Activated CD8-positive, alpha-beta memory T cell treated with anti-CD3 and anti-CD28 coated beads for 1 hour (primary cell): ENCODE data around the gene TUBAL3.
"Not testable (repeated sequence)": the region's sequence is repeated elsewhere in the genome, so short reads cannot be mapped to it uniquely, and the experiment has no call there.

ENCODE experiments used
- DNase-seq, 2 donors: peaks; one replicate each; pipeline ENCODE4 v3.0.0-alpha.2; 2020; ENCODE audit warnings: low read depth in 1 of 2; ENCODE audit errors: extremely low read depth in 1 of 2

TUBAL3 gene

GRCh38 chr10:5424751-5425150 lies 20.1 kb upstream of the TUBAL3 start:
- no peak for DNase-seq

- no peak for DNase-seq
Measured at GRCh38 chr10:5423771-5424170, 19.1 kb upstream of the TUBAL3 start.

- no peak for DNase-seq
Measured at GRCh38 chr10:5419466-5420094, 15.0 kb upstream of the TUBAL3 start.

DNA sequence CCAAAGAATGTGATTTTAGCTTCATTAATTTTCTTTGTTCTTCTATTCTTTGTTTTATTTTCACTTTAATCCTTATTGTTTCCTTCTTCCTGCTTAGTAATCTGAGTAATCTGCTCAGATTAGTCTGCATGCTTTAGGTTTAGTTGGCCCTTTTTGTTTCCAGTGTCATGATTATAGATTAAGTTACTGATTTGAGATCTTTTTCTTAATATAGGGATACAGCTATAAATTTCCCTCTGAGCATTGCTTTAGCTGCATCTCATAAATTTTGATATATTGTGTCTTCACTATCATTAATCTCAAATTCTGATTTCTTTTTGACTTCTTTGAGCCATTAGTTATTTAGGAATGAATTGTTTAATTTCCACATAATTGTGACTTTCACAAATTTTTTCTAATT lies 14.0 kb upstream of the TUBAL3 start:
- DNase-seq = no peak

GRCh38 chr10:5416981-5417380 lies 12.4 kb upstream of the TUBAL3 start:
- no peak for DNase-seq

DNA sequence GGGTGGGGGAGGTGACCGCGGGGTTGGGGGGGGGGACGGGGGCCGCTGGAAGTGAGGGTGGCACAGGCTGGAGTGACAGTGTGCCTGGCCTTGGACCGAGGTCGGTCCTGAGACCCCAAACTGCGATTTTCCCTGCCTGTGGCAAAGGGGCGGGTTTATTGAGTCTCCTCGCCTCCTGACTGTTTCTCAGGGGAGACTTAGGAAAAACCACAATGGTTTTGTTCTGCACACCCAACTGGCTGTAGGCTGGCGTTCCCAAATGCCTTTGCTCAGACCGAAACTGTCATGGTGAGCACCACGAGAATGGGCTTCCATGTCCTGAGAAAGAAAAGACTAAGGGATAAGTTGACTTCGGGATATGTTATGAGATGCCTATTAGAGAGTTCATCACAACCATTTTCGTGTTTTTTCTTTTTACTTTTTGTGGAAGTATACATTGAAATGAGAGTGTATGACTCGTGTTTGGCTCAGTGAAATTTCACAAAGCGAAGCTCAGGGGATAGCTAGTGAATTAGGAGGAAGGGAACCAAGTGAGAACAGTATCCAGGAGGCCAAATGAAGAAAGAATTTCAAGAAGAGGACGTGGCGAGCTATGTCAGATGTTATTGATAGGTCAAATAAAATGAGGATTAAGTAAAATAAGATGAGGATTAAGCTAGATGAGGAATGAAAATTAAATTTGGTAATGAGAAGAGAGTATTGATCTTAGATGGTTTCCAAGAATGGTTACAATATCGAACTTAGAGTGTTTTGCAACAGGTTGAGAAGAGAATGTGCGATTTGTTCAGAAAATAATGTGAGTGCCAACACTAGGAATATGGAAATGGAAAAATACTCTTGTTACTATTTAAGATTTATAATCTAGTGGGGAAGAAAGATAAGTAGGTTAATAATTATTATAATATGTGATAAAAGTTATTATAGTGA lies 8.6 kb upstream of the TUBAL3 start:
- no peak for DNase-seq

GRCh38 chr10:5412277-5412941 lies 7.8 kb upstream of the TUBAL3 start, which contains the start of gene NET1:
Gene NET1, plus strand, starts transcription at chr10:5412557. Its CDS starts 136 bp downstream, at chr10:5412693.
- DNase-seq = peak in 1 of 2 donors; percentile 41

DNA sequence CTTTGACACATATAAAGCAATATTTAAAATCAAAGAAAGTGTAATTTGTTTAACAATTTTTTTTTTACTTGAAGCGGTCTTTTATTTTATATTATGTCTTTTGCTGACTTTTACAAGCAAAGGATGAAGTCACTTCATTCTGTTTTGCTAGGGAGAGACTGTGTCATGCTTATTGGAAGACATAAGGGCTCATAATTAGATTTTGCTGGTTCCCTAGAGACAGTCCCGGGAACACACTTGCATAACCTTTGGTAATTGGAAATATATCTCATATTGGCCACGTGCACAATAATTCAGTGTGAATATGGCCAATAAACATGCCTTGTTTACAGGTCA lies 7.3 kb upstream of the TUBAL3 start:
- DNase-seq = no peak

DNA sequence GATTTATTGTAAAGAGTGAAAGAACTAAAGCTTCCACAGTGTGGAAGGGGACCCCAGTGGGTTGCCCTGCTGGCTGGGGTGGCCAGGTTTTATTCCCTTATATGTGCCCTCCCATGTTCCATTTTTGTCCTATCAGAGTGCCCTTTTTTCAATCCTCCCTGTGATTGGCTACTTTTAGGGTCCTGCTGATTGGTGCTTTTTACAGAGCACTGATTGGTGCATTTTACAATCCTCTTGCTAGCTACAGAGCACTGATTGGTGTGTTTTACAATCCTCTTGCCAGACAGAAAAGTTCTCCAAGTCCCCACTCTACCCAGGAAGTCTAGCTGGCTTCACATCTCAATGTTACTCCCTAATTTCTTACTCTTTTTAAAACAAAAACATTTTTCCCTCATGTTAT lies 6.2 kb upstream of the TUBAL3 start:
- not testable (repeated sequence) for DNase-seq

DNA sequence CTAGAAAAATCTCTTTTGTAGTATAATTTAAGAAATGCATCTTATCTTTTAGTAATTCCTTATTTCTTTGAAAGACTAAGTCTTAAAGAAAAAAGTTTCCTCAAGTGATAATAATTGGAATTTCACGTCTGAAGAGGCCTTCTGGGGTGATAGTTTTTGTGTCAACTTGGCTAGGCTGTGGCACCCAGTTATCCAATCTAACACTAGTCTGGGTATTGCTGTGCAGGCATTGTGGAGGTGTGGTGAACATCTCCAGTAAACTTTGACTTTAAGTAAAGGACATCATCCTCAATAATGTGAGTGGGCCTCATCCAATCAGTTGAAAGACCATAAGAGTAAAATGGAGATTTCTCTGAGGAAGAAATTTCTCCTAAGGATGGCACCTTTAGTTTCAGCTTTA lies 2.3 kb upstream of the TUBAL3 start:
- DNase-seq = no peak

DNA sequence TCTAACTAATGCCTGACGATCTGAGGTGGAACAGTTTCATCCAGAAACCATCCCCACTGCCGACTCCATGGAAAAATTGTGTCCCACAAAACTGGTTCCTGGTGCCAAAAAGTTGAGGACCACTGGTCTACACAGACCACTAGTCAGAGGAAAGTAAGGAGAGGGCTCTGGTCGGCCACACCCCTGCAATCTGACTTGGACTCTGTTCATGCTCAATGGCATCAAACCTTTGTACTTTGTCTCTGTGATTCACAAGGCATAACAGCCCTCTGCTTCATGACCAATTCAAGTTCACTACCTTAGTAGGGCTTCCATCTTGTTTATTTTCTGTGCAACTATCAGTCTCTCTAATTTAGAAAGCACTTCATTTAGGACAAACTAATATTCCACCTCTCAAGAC lies 1.8 kb downstream of the TUBAL3 start:
- DNase-seq = no peak

- no peak for DNase-seq
Measured at GRCh38 chr10:5400468-5401240, 4.0 kb downstream of the TUBAL3 start.

DNA sequence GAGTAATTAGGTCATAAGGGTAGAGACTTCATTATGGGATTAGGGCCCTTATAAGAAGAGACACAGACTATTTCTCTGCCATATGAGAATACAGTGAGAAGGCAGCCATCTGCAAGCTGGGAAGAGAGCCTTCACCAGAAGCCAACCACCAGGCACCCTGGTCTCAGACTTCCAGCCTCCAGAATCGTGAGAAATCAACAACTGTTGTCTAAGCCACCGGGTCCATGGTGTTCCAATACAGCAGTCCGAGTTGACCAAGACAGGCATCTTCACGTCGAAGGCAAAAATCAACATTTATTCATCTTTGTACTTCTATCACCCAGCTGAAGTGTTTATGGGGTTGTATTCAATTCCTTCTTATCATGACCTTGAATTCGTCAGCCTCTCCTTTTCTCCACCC lies 5.3 kb downstream of the TUBAL3 start:
- DNase-seq = no peak

GRCh38 chr10:5396556-5397300 lies 7.9 kb downstream of the TUBAL3 start:
- no peak for DNase-seq

GRCh38 chr10:5395168-5395567 lies 9.5 kb downstream of the TUBAL3 start:
- no peak for DNase-seq

DNA sequence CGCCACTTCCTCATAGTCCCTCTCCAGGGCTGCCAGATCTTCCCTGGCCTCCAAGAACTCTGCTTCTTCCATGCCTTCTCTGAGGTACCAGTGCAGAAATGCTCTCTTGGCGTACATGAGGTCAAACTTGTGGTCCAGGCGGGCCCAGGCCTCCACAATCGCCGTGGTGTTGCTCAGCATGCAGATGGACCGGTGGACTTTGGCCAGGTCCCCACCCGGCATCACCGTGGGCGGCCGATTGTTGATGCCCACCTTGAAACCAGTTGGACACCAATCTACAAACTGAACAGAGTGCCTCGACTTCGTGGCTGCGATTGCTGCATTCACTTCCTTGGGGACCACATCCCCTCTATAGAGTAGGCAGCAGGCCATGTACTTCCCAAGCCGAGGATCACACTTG lies 11.1 kb downstream of the TUBAL3 start:
- DNase-seq = no peak

- no peak for DNase-seq
Measured at GRCh38 chr10:5391790-5392189, 12.8 kb downstream of the TUBAL3 start.

DNA sequence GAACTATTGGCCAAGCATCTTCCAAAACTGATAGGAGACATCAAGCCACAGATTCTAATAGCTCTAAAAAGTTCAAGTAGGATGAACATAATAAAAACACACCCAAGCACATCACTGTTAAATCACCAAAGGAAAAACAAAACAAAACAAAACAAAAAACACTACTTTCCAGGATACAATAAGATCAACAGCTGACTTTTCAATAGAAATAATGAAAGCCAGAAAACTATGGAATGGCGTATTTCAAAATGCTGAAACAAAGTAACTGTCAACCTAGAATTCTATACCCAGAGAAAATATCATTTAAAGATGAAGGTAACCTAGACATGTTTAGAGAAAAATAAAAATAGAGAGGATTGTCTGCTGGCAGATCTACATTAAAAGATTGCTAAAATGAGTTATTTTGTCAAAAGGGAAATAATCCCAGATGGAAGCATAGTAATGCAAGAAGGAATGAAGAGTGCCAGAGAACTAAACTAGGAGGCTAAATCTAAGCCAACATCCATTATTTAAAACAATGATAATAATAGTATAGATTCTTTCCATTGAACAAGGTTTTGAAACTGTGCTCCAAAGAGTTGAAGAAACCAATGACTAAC lies 13.9 kb downstream of the TUBAL3 start:
- no peak for DNase-seq

DNA sequence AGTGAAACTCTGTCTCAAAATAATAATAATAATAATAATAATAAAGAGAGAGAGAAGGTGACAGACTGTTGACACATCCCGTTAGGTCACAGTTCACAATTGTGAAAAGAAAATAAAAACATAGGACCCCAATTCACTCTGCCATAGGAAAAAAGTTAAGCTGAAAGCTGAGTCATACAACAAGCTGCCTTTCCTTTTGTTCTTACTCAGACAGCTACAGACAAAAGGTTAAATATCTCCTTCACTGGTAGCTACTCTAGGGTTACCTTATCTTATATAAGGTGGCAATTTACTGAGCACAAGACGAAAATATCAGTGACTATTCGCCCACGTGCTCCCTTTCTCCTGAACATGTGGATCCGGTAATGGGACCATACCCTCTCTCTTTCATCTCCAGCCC lies 17.5 kb downstream of the TUBAL3 start:
- no peak for DNase-seq

GRCh38 chr10:5385224-5385623 lies 19.4 kb downstream of the TUBAL3 start:
- no peak for DNase-seq
